Endothelial cell of umbilical vein (primary cell): Measurements from ENCODE around the gene IYD. TPM values are rescaled to one million over a fixed set of nuclear protein-coding genes. Genes with fewer than 3 reads are reported as not detected.
A peak's percentile ranks its signal among the peaks of the same experiment; 100 is the strongest.

Source experiments
- BruUV-seq: library from RNA; stranded (reverse); fragments of 400-500 nt; replicated peaks from 2 replicates; lab custom pipeline; 2021; lab: Mats Ljungman, UMichigan
- CTCF ChIA-PET: fragments of 300-600, 350-600 bp; sonication (Branson Sonifier 250); formaldehyde crosslinking; loops from one replicate; lab custom pipeline; 2021; ENCODE audit warnings: antibody characterized with exemption, inconsistent platforms; lab: Charles Lee
- POLR2A ChIA-PET: fragments of 300-600, 350-600 bp; sonication (Branson Sonifier 250); formaldehyde crosslinking; loops from one replicate; lab custom pipeline; 2021; ENCODE audit warnings: antibody characterized with exemption, inconsistent platforms; lab: Charles Lee
- DNase-seq: peaks from one replicate; pipeline ENCODE4 v3.0.0-alpha.2; 2011; ENCODE audit warnings: low read depth, low spot score
- FAIRE-seq: peaks from 2 replicates; lab custom pipeline; 2011; peaks lifted over from hg19 to GRCh38; lab: Jason Lieb, UNC
- H2AFZ ChIP-seq: 2 replicates; pipeline ENCODE4 v1.6.0; 2012; ENCODE audit warnings: low read depth, low read length, control low read depth, inconsistent platforms
- H3K27ac ChIP-seq: 2 replicates; pipeline ENCODE4 v1.5.1; 2011; ENCODE audit warnings: low read depth, mild to moderate bottlenecking, control low read depth, low read length, moderate library complexity; ENCODE audit not compliant: insufficient read depth
- H3K27me3 ChIP-seq, 2 experiments: 2 replicates each; pipeline versions ENCODE4 v1.6.0 to v1.6.1; 2011; ENCODE audit warnings: low read length in 2 of 2, mixed read lengths in 1 of 2; ENCODE audit not compliant: control insufficient read depth in 2 of 2, insufficient read depth in 2 of 2
- H3K36me3 ChIP-seq, 2 experiments: 2 replicates in 1 of 2; 3 replicates in 1 of 2; pipeline ENCODE4 v1.5.1; 2011; ENCODE audit warnings: low read length in 2 of 2, mild to moderate bottlenecking in 1 of 2, moderate library complexity in 1 of 2; ENCODE audit not compliant: control insufficient read depth in 2 of 2, insufficient read depth in 2 of 2; ENCODE audit errors: extremely low read depth in 1 of 2
- H3K4me1 ChIP-seq: 3 replicates; pipeline ENCODE4 v1.5.1; 2011; ENCODE audit warnings: mild to moderate bottlenecking, low read length; ENCODE audit not compliant: control insufficient read depth, insufficient read depth; ENCODE audit errors: extremely low read depth
- H3K4me2 ChIP-seq: 2 replicates; pipeline ENCODE4 v1.6.1; 2011; ENCODE audit warnings: low read length, control low read depth, mixed read lengths; ENCODE audit not compliant: insufficient read depth
- H3K4me3 ChIP-seq, 3 experiments: fragments of 200-600 bp in 1 of 3; sonication (generic), shearing (Covaris generic) in 1 of 3; replicated peaks in 1 of 3; 2 replicates each; pipeline ENCODE4 v1.5.1; 2011 to 2016; ENCODE audit warnings: control low read depth in 3 of 3, low read length in 3 of 3, mild to moderate bottlenecking in 2 of 3, inconsistent platforms in 1 of 3, low read depth in 1 of 3, moderate library complexity in 1 of 3; ENCODE audit not compliant: insufficient read depth in 1 of 3
- H3K79me2 ChIP-seq: 2 replicates; pipeline ENCODE4 v1.6.0; 2012; ENCODE audit warnings: low read length, inconsistent platforms; ENCODE audit not compliant: control insufficient read depth, insufficient read depth
- H3K9ac ChIP-seq: replicated peaks from 2 replicates; pipeline ENCODE3; 2011; ENCODE audit warnings: low read length, control low read depth; ENCODE audit not compliant: insufficient read depth; ENCODE audit errors: extremely low read depth
- H3K9me1 ChIP-seq: replicated peaks from 3 replicates; pipeline ENCODE4 v1.6.0; 2011; ENCODE audit warnings: mild to moderate bottlenecking, low read length; ENCODE audit not compliant: control insufficient read depth, insufficient read depth; ENCODE audit errors: extremely low read depth
- H3K9me3 ChIP-seq: replicated peaks from 2 replicates; pipeline ENCODE4 v1.5.1; 2012; ENCODE audit warnings: low read length, inconsistent platforms; ENCODE audit not compliant: control insufficient read depth, insufficient read depth
- H4K20me1 ChIP-seq: replicated peaks from 2 replicates; pipeline ENCODE3; 2011; ENCODE audit warnings: mild to moderate bottlenecking, low read length; ENCODE audit not compliant: control insufficient read depth, insufficient read depth; ENCODE audit errors: extremely low read depth
- EZH2 ChIP-seq: IDR thresholded peaks from 2 replicates; pipeline ENCODE4 v1.6.1; 2012; ENCODE audit warnings: borderline replicate concordance, low read depth, mild to moderate bottlenecking, moderate library complexity, low read length, inconsistent platforms; ENCODE audit not compliant: severe bottlenecking
- MYC ChIP-seq: IDR thresholded peaks from one replicate; pipeline ENCODE4 v1.6.1; 2011; ENCODE audit warnings: mild to moderate bottlenecking, low read depth, low read length
- POLR2A ChIP-seq: IDR thresholded peaks from 2 replicates; pipeline ENCODE4 v1.6.1; 2012; ENCODE audit warnings: low read depth, mild to moderate bottlenecking, control low read depth, low read length
- dilution Hi-C: fragments of 300-500 bp; cut with MboI; formaldehyde crosslinking; loops from one replicate; pipeline ENCODE4 v1.15.0; 2019; ENCODE audit warnings: low sequenced_read_pairs; ENCODE audit not compliant: extremely low pct_ligation_motif_present
- intact Hi-C: fragments of 100-400 bp; cut with micrococcal nuclease; formaldehyde crosslinking; loops from one replicate; pipeline ENCODE4 v1.10.0; 2022
- polyA plus RNA-seq, 4 experiments: library from polyadenylated mRNA; depleted of rRNA in 3 of 4; stranded (reverse) in 3 of 4; unstranded in 1 of 4; fragments of >200 nt; gene quantifications; 2 replicates each; pipeline versions ENCODE4 v1.2.1 to v1.2.3, GENCODE V29; 2011 to 2012; ENCODE audit warnings: missing spikeins in 1 of 4
- total RNA-seq: library from RNA; stranded (reverse); gene quantifications from 2 replicates; pipeline ENCODE4 v1.2.3, GENCODE V29; 2021
- TF ChIP-seq, protein P1 (sequence below), 2 donors: IDR thresholded peaks; 1 replicate in 1 of 2; 2 replicates in 1 of 2; pipeline ENCODE4 v1.5.1; 2011; ENCODE audit warnings: low read length in 2 of 2, mild to moderate bottlenecking in 2 of 2, moderate library complexity in 2 of 2, control low read depth in 1 of 2, inconsistent platforms in 1 of 2, low read depth in 1 of 2; ENCODE audit not compliant: insufficient read depth in 1 of 2; ENCODE audit errors: extremely low read depth in 1 of 2
- TF ChIP-seq, protein P2 (sequence below): IDR thresholded peaks from 2 replicates; pipeline ENCODE4 v1.6.1; 2011; ENCODE audit not compliant: insufficient read depth, insufficient read length

Gene IYD
- total and polyA plus RNA-seq, 2 donors (not counting 3 experiments of a cell fraction or from before 2014, with no cell fraction given) = not detected

DNA sequence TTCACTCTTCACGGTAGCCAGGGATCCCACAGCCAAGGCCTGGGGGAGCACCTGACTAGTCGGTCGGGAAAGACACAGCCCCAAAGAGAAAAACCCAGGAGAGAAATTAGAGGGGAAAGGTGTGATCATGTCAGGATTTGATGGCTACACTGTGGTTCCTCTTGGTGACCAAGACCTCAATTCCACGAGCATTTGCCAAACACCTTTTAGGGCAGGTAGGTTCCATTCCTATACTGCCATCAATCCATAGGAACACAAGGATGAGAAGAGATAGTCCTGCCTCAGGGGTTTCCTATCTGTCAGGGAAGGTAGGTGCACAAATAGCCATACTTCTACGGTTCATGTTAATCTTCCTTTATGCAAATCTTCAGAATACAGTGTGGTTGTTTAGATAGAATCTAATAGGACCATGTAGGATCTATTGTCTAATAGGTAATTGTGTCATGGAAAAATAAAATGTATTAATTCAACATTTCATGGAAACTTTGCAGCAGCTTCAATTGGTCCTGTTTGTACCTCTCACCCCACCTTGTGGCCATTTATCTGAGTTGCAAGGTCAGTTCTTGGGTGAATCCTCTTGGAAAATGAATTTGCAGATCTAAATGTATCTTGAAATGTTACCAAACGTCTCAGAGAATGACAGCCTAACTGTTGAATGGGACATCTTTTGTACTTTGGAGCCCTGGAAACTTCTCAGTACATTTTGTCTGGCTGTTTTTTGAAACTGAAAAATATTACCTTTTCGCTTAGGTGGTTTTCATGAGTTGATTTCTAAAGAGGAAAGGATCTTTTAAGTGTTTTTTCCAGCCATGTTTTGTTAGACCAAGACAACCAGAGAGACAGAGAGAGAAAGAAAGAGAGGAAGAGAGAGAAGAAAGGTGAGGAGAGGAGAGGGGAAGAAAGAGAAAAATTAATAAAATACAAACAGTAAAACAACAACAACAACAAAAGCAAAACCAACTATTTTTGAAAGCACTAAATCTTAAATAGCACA, 33.7 kb upstream of the IYD start:
- H3K27me3 ChIP-seq = peaks cover 3 to 12% of the 10 kb centered on the region in 2 experiments
- intact Hi-C loops (loop anchor here (1.0 to 5.0 kb wide), 5 partner anchors 62 to 480 kb away; partner anchors contain the start of gene ULBP3), dilution Hi-C loops (no loop called here)
- no TSS peak for BruUV-seq
- DNase-seq = peak; percentile 65
- H4K20me1 ChIP-seq = no peaks in the 10 kb centered on the region
- H3K4me2 ChIP-seq = no peak overlapping the region
- H2AFZ ChIP-seq = no peak overlapping the region
- H3K4me1 ChIP-seq = no peaks in the 10 kb centered on the region
- no peak overlapping the region for H3K4me3 ChIP-seq
- no peak for TF ChIP-seq EZH2
- TF ChIP-seq, protein P1, sequence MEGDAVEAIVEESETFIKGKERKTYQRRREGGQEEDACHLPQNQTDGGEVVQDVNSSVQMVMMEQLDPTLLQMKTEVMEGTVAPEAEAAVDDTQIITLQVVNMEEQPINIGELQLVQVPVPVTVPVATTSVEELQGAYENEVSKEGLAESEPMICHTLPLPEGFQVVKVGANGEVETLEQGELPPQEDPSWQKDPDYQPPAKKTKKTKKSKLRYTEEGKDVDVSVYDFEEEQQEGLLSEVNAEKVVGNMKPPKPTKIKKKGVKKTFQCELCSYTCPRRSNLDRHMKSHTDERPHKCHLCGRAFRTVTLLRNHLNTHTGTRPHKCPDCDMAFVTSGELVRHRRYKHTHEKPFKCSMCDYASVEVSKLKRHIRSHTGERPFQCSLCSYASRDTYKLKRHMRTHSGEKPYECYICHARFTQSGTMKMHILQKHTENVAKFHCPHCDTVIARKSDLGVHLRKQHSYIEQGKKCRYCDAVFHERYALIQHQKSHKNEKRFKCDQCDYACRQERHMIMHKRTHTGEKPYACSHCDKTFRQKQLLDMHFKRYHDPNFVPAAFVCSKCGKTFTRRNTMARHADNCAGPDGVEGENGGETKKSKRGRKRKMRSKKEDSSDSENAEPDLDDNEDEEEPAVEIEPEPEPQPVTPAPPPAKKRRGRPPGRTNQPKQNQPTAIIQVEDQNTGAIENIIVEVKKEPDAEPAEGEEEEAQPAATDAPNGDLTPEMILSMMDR (IDR thresholded peaks at IDR 0.05; ENCODE audit: extremely low read depth in 1 of 2, insufficient read depth in 1 of 2, low read depth in 1 of 2, low read length in 2 of 2) = peak; percentile 61 to 62
- H3K9ac ChIP-seq = no peak overlapping the region
- peak; percentile 84 for FAIRE-seq
- H3K27ac ChIP-seq = no peak overlapping the region
- H3K9me3 ChIP-seq = no peaks in the 10 kb centered on the region
- CTCF ChIA-PET = interaction anchor here (0.6 to 1.8 kb wide), 29 partner anchors 8 to 481 kb away, joined by 3 to 130 read pairs (median 3); partner anchors contain the start of gene ULBP3
- H3K36me3 ChIP-seq = no peaks in the 10 kb centered on the region
- H3K79me2 ChIP-seq = no peaks in the 10 kb centered on the region
- POLR2A ChIA-PET = no interaction called here
- H3K9me1 ChIP-seq = no peaks in the 10 kb centered on the region

DNA sequence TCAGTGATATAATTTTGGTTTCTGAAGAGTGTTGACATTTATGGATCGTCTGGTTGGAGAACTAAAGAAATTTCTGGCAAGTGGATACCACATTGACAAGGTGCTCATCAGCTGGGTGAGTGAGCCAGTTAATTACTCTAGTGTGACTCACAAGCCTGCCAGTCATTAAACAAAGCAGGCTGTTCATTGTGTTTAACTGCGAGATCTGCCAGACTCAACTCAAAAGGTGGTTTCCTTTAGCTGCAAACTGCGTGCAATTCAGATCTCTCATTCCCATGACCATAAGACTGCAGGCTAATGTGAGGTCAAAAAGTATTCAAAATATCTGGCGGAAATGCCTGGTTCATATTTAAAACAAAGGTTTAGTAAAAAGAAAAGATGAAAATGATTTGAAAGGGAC, 32.5 kb upstream of the IYD start:
- no peak overlapping the region for H3K27ac ChIP-seq
- peaks cover 3 to 13% of the 10 kb centered on the region in 2 experiments for H3K27me3 ChIP-seq
- ChIA-PET POLR2A (no interaction called here), CTCF (interaction anchor here (1.0 to 2.3 kb wide), 5 partner anchors 60 to 481 kb away, joined by 3 to 55 read pairs (median 6); no protein-coding TSS in a partner anchor)
- peak overlapping the region; percentile 3 for H3K9ac ChIP-seq
- FAIRE-seq = peak; percentile 55
- H3K9me1 ChIP-seq = no peaks in the 10 kb centered on the region
- no peak overlapping the region for H3K4me2 ChIP-seq
- no peak overlapping the region for H2AFZ ChIP-seq
- dilution Hi-C loops = no loop called here
- no peaks in the 10 kb centered on the region for H4K20me1 ChIP-seq
- no TSS peak for BruUV-seq
- no peaks in the 10 kb centered on the region for H3K9me3 ChIP-seq
- H3K4me1 ChIP-seq = no peaks in the 10 kb centered on the region
- DNase-seq = peak; percentile 63
- H3K79me2 ChIP-seq = no peaks in the 10 kb centered on the region
- H3K4me3 ChIP-seq = no peak overlapping the region
- no peaks in the 10 kb centered on the region for H3K36me3 ChIP-seq
- intact Hi-C loops = loop anchor here (5.0 kb wide), 1 partner anchor 61 kb away; no protein-coding TSS in a partner anchor
- TF ChIP-seq, protein P2, sequence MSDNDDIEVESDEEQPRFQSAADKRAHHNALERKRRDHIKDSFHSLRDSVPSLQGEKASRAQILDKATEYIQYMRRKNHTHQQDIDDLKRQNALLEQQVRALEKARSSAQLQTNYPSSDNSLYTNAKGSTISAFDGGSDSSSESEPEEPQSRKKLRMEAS = no peak
- no peak for TF ChIP-seq POLR2A
- no peak for TF ChIP-seq MYC
